HepG2 (cell line): ENCODE results near the gene PDPK1. TPM values are rescaled to one million over a fixed set of nuclear protein-coding genes. Genes with fewer than 3 reads are reported as not detected.

Source experiments
- AGO2 ChIP-seq: fragments of 200-400 bp; formaldehyde crosslinking; optimal IDR thresholded peaks from 2 replicates; pipeline ENCODE3; 2017; ENCODE audit warnings: mild to moderate bottlenecking, low read depth, low read length, moderate library complexity
- CSRNP1 ChIP-seq: sonication (generic); formaldehyde crosslinking; IDR thresholded peaks from 2 replicates; pipeline ENCODE4 v1.8.1; 2023; ENCODE audit warnings: mild to moderate bottlenecking, missing genetic modification reagents
- DMAP1 ChIP-seq: IDR thresholded peaks from 2 replicates; pipeline ENCODE4 v1.6.1; 2016
- GMEB1 ChIP-seq: sonication (generic); formaldehyde crosslinking; IDR thresholded peaks from 2 replicates; pipeline ENCODE4 v1.5.1; 2020; ENCODE audit warnings: missing genetic modification reagents, mild to moderate bottlenecking, borderline replicate concordance
- HIVEP1 ChIP-seq: sonication (generic); formaldehyde crosslinking; IDR thresholded peaks from 2 replicates; pipeline ENCODE4 v1.4.0; 2020; ENCODE audit warnings: mild to moderate bottlenecking, missing genetic modification reagents
- HMGA1 ChIP-seq: sonication (generic); formaldehyde crosslinking; conservative IDR thresholded peaks from 2 replicates; pipeline ENCODE4 v1.4.0; 2020; ENCODE audit warnings: missing genetic modification reagents
- HNRNPH1 ChIP-seq: fragments of 200-400 bp; formaldehyde crosslinking; optimal IDR thresholded peaks from 2 replicates; pipeline ENCODE3; 2017; ENCODE audit warnings: mild to moderate bottlenecking, low read depth, low read length
- IRF2 ChIP-seq: IDR thresholded peaks from 2 replicates; pipeline ENCODE4 v1.6.1; 2018; ENCODE audit warnings: missing genetic modification reagents, missing compliant biosample characterization
- IRF9 ChIP-seq: sonication (generic); formaldehyde crosslinking; IDR thresholded peaks from 2 replicates; pipeline ENCODE4 v1.8.0; 2022; ENCODE audit warnings: missing genetic modification reagents, mild to moderate bottlenecking, borderline replicate concordance
- MAZ ChIP-seq, 2 experiments: sonication (generic) in 1 of 2; formaldehyde crosslinking in 1 of 2; IDR thresholded peaks; 2 replicates each; pipeline versions ENCODE4 v1.5.0 to v1.6.1; 2012 to 2020; ENCODE audit warnings: low read depth in 2 of 2, mild to moderate bottlenecking in 2 of 2, borderline replicate concordance in 1 of 2, improper control_type of control experiment in 1 of 2, low read length in 1 of 2, missing genetic modification reagents in 1 of 2, moderate library complexity in 1 of 2
- NBN ChIP-seq: fragments of 450-650 bp; conservative IDR thresholded peaks from 2 replicates; pipeline ENCODE4 v1.6.1; 2017
- NR2F2 ChIP-seq: IDR thresholded peaks from 2 replicates; pipeline ENCODE4 v1.6.1; 2012; ENCODE audit warnings: low read depth, inconsistent platforms, borderline replicate concordance
- TFE3 ChIP-seq: IDR thresholded peaks from 2 replicates; pipeline ENCODE4 v1.6.1; 2016
- TRAFD1 ChIP-seq: sonication (generic); formaldehyde crosslinking; IDR thresholded peaks from 2 replicates; pipeline ENCODE4 v1.5.1; 2020; ENCODE audit warnings: missing genetic modification reagents, mild to moderate bottlenecking, borderline replicate concordance
- ZFP90 ChIP-seq: sonication (generic); formaldehyde crosslinking; IDR thresholded peaks from 2 replicates; pipeline ENCODE4 v1.8.0; 2022; ENCODE audit warnings: missing genetic modification reagents, mild to moderate bottlenecking, inconsistent platforms, borderline replicate concordance
- ZNF136 ChIP-seq: sonication (generic); formaldehyde crosslinking; IDR thresholded peaks from 2 replicates; pipeline ENCODE4 v1.8.1; 2022; ENCODE audit warnings: low read depth, mild to moderate bottlenecking, moderate library complexity, missing genetic modification reagents
- polyA plus RNA-seq, 8 experiments: library from polyadenylated mRNA; depleted of rRNA in 3 of 8; stranded (reverse) in 7 of 8; unstranded in 1 of 8; fragments of >200 nt; fragmentation: Illumina TruSeq in 4 of 8; extraction: Trizol in 4 of 8; gene quantifications; 2 replicates each; pipeline versions ENCODE4 v1.2.1 to v1.2.3, GENCODE V29; 2011 to 2016; ENCODE audit warnings: low read depth in 4 of 8, missing spikeins in 1 of 8, mixed read lengths in 1 of 8; ENCODE audit not compliant: insufficient read depth in 1 of 8
- total RNA-seq, 5 experiments: library from RNA; depleted of rRNA; stranded (reverse); fragments of >200 nt; fragmentation: Illumina TruSeq; extraction: Trizol; gene quantifications; 2 replicates each; pipeline ENCODE4 v1.2.3, GENCODE V29; 2016; ENCODE audit warnings: low read depth in 1 of 5

PDPK1 gene
- total and polyA plus RNA-seq, 2 of the 13 experiments (the other 11 are each of a cell fraction or from before 2014, with no cell fraction given), result 59.6 to 129 TPM

GRCh38 chr16:2520097-2520783 lies 17.6 kb upstream of the PDPK1 start, which contains the start of gene AMDHD2 (continued):
- no peak for TF ChIP-seq HMGA1 (CRISPR knock-in tag)
- no peak for TF ChIP-seq GMEB1 (CRISPR knock-in tag)
- TF ChIP-seq CSRNP1 (CRISPR knock-in tag), result no peak
- TF ChIP-seq AGO2, result peak; percentile 97
- TF ChIP-seq DMAP1 (CRISPR knock-in tag), result no peak
- TF ChIP-seq TFE3, result peak; percentile 87
- TF ChIP-seq ZFP90, result no peak
- TF ChIP-seq ZNF136 (CRISPR knock-in tag), result no peak
- TF ChIP-seq NBN, result no peak
- TF ChIP-seq HNRNPH1, result peak; percentile 75
- TF ChIP-seq HIVEP1 (CRISPR knock-in tag), result no peak
- TF ChIP-seq NR2F2, result no peak
- peak; percentile 59; the same call in 1 of the 2 replicates for TF ChIP-seq IRF9 (CRISPR knock-in tag)
- TF ChIP-seq IRF2 (CRISPR knock-in tag), result no peak
- no peak for TF ChIP-seq TRAFD1 (CRISPR knock-in tag)
- 0 out of 2 replicates have a peak, but pooled peaks have one; percentile 14 for TF ChIP-seq MAZ (IDR thresholded peaks at IDR 0.05; ENCODE audit: borderline replicate concordance, low read depth, low read length)
- no peak; the same call in 1 of the 2 replicates for TF ChIP-seq MAZ (CRISPR knock-in tag; IDR thresholded peaks at IDR 0.05; ENCODE audit: low read depth)
